H1 (cell line): ENCODE measurements around the gene DTL. TPM values are rescaled to one million over a fixed set of nuclear protein-coding genes. Genes with fewer than 3 reads are reported as not detected.

Experiments used
- CTCF ChIA-PET: fragments of 300-600 bp; sonication (Branson Sonifier 250); formaldehyde crosslinking; loops from one replicate; lab custom pipeline; 2021; ENCODE audit not compliant: partially characterized antibody; lab: Charles Lee
- POLR2A ChIA-PET: fragments of 300-600 bp; sonication (Branson Sonifier 250); formaldehyde crosslinking; loops from one replicate; lab custom pipeline; 2021; ENCODE audit warnings: inconsistent platforms; ENCODE audit not compliant: partially characterized antibody; lab: Charles Lee
- DNase-seq, 2 experiments: peaks; one replicate each; pipeline versions ENCODE4 v3.0.0 to v3.0.0-alpha.2; 2010 to 2022; ENCODE audit warnings: low spot score in 2 of 2, low read depth in 1 of 2, mixed read lengths in 1 of 2
- FAIRE-seq: peaks from 2 replicates; lab custom pipeline; 2011; peaks lifted over from hg19 to GRCh38; lab: Jason Lieb, UNC
- H2AFZ ChIP-seq: 2 replicates; pipeline ENCODE4 v1.8.1; 2012; ENCODE audit warnings: low read length, inconsistent platforms
- H2AK5ac ChIP-seq: 2 replicates; pipeline ENCODE4 v1.6.1; 2013; ENCODE audit warnings: low read depth, low read length
- H2BK120ac ChIP-seq: replicated peaks from 2 replicates; pipeline ENCODE3; 2013; ENCODE audit warnings: low read depth, low read length, inconsistent platforms
- H2BK12ac ChIP-seq: 2 replicates; pipeline ENCODE4 v1.6.1; 2013; ENCODE audit warnings: low read depth, low read length
- H2BK15ac ChIP-seq: 2 replicates; pipeline ENCODE4 v1.6.1; 2013; ENCODE audit warnings: low read length
- H2BK20ac ChIP-seq: 2 replicates; pipeline ENCODE4 v1.6.1; 2013; ENCODE audit warnings: low read length
- H2BK5ac ChIP-seq: 2 replicates; pipeline ENCODE4 v1.6.1; 2013; ENCODE audit warnings: low read depth, low read length
- H3K14ac ChIP-seq: 2 replicates; pipeline ENCODE4 v1.6.1; 2013; ENCODE audit warnings: inconsistent platforms; ENCODE audit not compliant: insufficient read length
- H3K18ac ChIP-seq: 2 replicates; pipeline ENCODE4 v1.6.1; 2013; ENCODE audit warnings: low read length; ENCODE audit errors: extremely low read depth
- H3K23ac ChIP-seq: 2 replicates; pipeline ENCODE4 v1.6.1; 2013; ENCODE audit warnings: inconsistent platforms; ENCODE audit not compliant: insufficient read length
- H3K23me2 ChIP-seq: 2 replicates; pipeline ENCODE4 v1.6.1; 2013; ENCODE audit warnings: low read depth, low read length
- H3K27ac ChIP-seq: 2 replicates; pipeline ENCODE4 v1.6.1; 2011; ENCODE audit warnings: low read depth, low read length, inconsistent platforms
- H3K27me3 ChIP-seq, 4 experiments: replicated peaks in 1 of 4; 1 replicate in 1 of 4; 2 replicates in 3 of 4; pipeline versions ENCODE4 v1.6.1 to v1.8.1; 2011 to 2013; ENCODE audit warnings: low read length in 3 of 4, mild to moderate bottlenecking in 3 of 4, inconsistent platforms in 2 of 4, mixed read lengths in 2 of 4, moderate library complexity in 1 of 4; ENCODE audit not compliant: control insufficient read depth in 3 of 4, insufficient read depth in 3 of 4; ENCODE audit errors: extremely low read depth in 1 of 4
- H3K36me3 ChIP-seq, 4 experiments: 2 replicates each; pipeline versions ENCODE4 v1.6.1 to v1.8.1; 2011 to 2013; ENCODE audit warnings: mild to moderate bottlenecking in 4 of 4, low read length in 3 of 4, moderate library complexity in 2 of 4, control low read depth in 1 of 4, inconsistent platforms in 1 of 4; ENCODE audit not compliant: insufficient read depth in 4 of 4, control insufficient read depth in 2 of 4
- H3K4ac ChIP-seq: replicated peaks from 2 replicates; pipeline ENCODE3; 2013; ENCODE audit warnings: low read length, low read depth, mixed read lengths, inconsistent platforms; ENCODE audit not compliant: insufficient read length
- H3K4me1 ChIP-seq, 4 experiments: replicated peaks in 1 of 4; 1 replicate in 1 of 4; 2 replicates in 3 of 4; pipeline versions ENCODE4 v1.6.1 to v1.8.1; 2011 to 2013; ENCODE audit warnings: low read length in 3 of 4, inconsistent platforms in 2 of 4, mixed read lengths in 1 of 4; ENCODE audit not compliant: insufficient read depth in 4 of 4, control insufficient read depth in 3 of 4
- H3K4me2 ChIP-seq, 2 experiments: 2 replicates each; pipeline versions ENCODE4 v1.6.1 to v1.8.1; 2011 to 2013; ENCODE audit warnings: low read depth in 2 of 2, low read length in 2 of 2, control low read depth in 1 of 2, inconsistent platforms in 1 of 2, mild to moderate bottlenecking in 1 of 2; ENCODE audit not compliant: insufficient read depth in 1 of 2
- H3K4me3 ChIP-seq, 4 experiments: fragments of 200-600, 300-600 bp in 1 of 4; sonication (generic), shearing (Covaris generic), sonication (Bioruptor Twin) in 1 of 4; 2 replicates each; pipeline versions ENCODE4 v1.5.1 to v1.8.1; 2011 to 2016; ENCODE audit warnings: low read length in 4 of 4, low read depth in 3 of 4, control low read depth in 2 of 4, inconsistent platforms in 2 of 4, mild to moderate bottlenecking in 2 of 4, mixed read lengths in 1 of 4, moderate library complexity in 1 of 4; ENCODE audit not compliant: insufficient read depth in 2 of 4; ENCODE audit errors: extremely low read depth in 1 of 4
- H3K56ac ChIP-seq: replicated peaks from 2 replicates; pipeline ENCODE3; 2013; ENCODE audit warnings: low read depth, mild to moderate bottlenecking, mixed read lengths, low read length, inconsistent platforms; ENCODE audit not compliant: insufficient read length
- H3K79me1 ChIP-seq: 2 replicates; pipeline ENCODE4 v1.6.1; 2013; ENCODE audit warnings: low read depth, low read length, control low read depth
- H3K79me2 ChIP-seq, 2 experiments: 2 replicates each; pipeline versions ENCODE4 v1.6.1 to v1.8.1; 2012 to 2013; ENCODE audit warnings: low read length in 2 of 2, mild to moderate bottlenecking in 2 of 2, inconsistent platforms in 1 of 2; ENCODE audit not compliant: insufficient read depth in 2 of 2, control insufficient read depth in 1 of 2
- H3K9ac ChIP-seq, 4 experiments: replicated peaks in 1 of 4; 1 replicate in 1 of 4; 2 replicates in 3 of 4; pipeline versions ENCODE4 v1.6.1 to v1.8.1; 2011 to 2013; ENCODE audit warnings: low read depth in 3 of 4, low read length in 3 of 4, control low read depth in 2 of 4, mild to moderate bottlenecking in 2 of 4, moderate library complexity in 2 of 4, inconsistent platforms in 1 of 4; ENCODE audit errors: extremely low read depth in 1 of 4
- H3K9me3 ChIP-seq, 2 experiments: 2 replicates each; pipeline versions ENCODE4 v1.6.1 to v1.8.1; 2012 to 2013; ENCODE audit warnings: mild to moderate bottlenecking in 2 of 2, moderate library complexity in 2 of 2, control low read depth in 1 of 2, inconsistent platforms in 1 of 2, low read depth in 1 of 2, low read length in 1 of 2, mixed read lengths in 1 of 2; ENCODE audit not compliant: insufficient read depth in 2 of 2
- H4K20me1 ChIP-seq, 2 experiments: replicated peaks in 1 of 2; 2 replicates each; pipeline versions ENCODE3 to v1.8.1; 2011 to 2013; ENCODE audit warnings: inconsistent platforms in 2 of 2, low read length in 2 of 2, mild to moderate bottlenecking in 1 of 2; ENCODE audit not compliant: insufficient read depth in 2 of 2, control insufficient read depth in 1 of 2
- H4K5ac ChIP-seq: 2 replicates; pipeline ENCODE4 v1.6.1; 2013; ENCODE audit warnings: low read length, low read depth, mixed read lengths, inconsistent platforms; ENCODE audit not compliant: insufficient read length
- H4K8ac ChIP-seq: 2 replicates; pipeline ENCODE4 v1.8.0; 2013; ENCODE audit warnings: mild to moderate bottlenecking, moderate library complexity, low read length, inconsistent platforms; ENCODE audit not compliant: insufficient read depth; ENCODE audit errors: extremely low read depth
- H4K91ac ChIP-seq: replicated peaks from 2 replicates; pipeline ENCODE3; 2013; ENCODE audit warnings: low read length, mixed read lengths, inconsistent platforms; ENCODE audit not compliant: insufficient read length
- BACH1 ChIP-seq: IDR thresholded peaks from 2 replicates; pipeline ENCODE4 v1.6.1; 2012; ENCODE audit warnings: low read length, improper control_type of control experiment
- CTBP2 ChIP-seq: IDR thresholded peaks from 2 replicates; pipeline ENCODE4 v1.7.0; 2011; ENCODE audit warnings: borderline replicate concordance, mild to moderate bottlenecking, moderate library complexity, mixed read lengths, low read length; ENCODE audit not compliant: insufficient read depth, insufficient read length
- EZH2 ChIP-seq: fragments of 200-600 bp; sonication (generic); IDR thresholded peaks from 2 replicates; pipeline ENCODE4 v1.7.1; 2012; ENCODE audit warnings: low read depth, mild to moderate bottlenecking, moderate library complexity, low read length, inconsistent platforms; ENCODE audit not compliant: severe bottlenecking
- JUND ChIP-seq: IDR thresholded peaks from 2 replicates; pipeline ENCODE4 v1.6.1; 2011; ENCODE audit warnings: mild to moderate bottlenecking, improper control_type of control experiment, low read length
- KDM4A ChIP-seq: IDR thresholded peaks from one replicate; pipeline ENCODE4 v1.7.1; 2012; ENCODE audit warnings: low read depth, mild to moderate bottlenecking, moderate library complexity, low read length, inconsistent platforms; ENCODE audit not compliant: severe bottlenecking
- KDM5A ChIP-seq: fragments of 200-600 bp; IDR thresholded peaks from 2 replicates; pipeline ENCODE4 v1.7.1; 2012; ENCODE audit warnings: mild to moderate bottlenecking, low read length, inconsistent platforms, mixed read lengths
- NANOG ChIP-seq: IDR thresholded peaks from 2 replicates; pipeline ENCODE4 v1.6.1; 2011; ENCODE audit warnings: low read length, low read depth, mild to moderate bottlenecking, inconsistent platforms; ENCODE audit not compliant: insufficient read depth, poor library complexity, severe bottlenecking
- POU5F1 ChIP-seq: IDR thresholded peaks from 2 replicates; pipeline ENCODE4 v1.6.1; 2011; ENCODE audit warnings: low read depth, mild to moderate bottlenecking, low read length, moderate library complexity
- RAD21 ChIP-seq, 2 experiments: IDR thresholded peaks in 1 of 2; conservative IDR thresholded peaks in 1 of 2; 2 replicates each; pipeline ENCODE4 v1.6.1; 2011; ENCODE audit warnings: low read depth in 2 of 2, low read length in 2 of 2, improper control_type of control experiment in 1 of 2, inconsistent platforms in 1 of 2, mild to moderate bottlenecking in 1 of 2, moderate library complexity in 1 of 2
- RFX5 ChIP-seq: IDR thresholded peaks from 2 replicates; pipeline ENCODE4 v1.6.1; 2011; ENCODE audit warnings: low read depth, low read length, improper control_type of control experiment, borderline replicate concordance
- RXRA ChIP-seq: IDR thresholded peaks from 2 replicates; pipeline ENCODE4 v1.6.1; 2011; ENCODE audit warnings: low read depth, mild to moderate bottlenecking, low read length, moderate library complexity; ENCODE audit not compliant: insufficient read depth
- SIN3A ChIP-seq, 2 experiments: IDR thresholded peaks in 1 of 2; conservative IDR thresholded peaks in 1 of 2; 2 replicates each; pipeline ENCODE4 v1.6.1; 2011 to 2012; ENCODE audit warnings: low read length in 2 of 2, improper control_type of control experiment in 1 of 2, low read depth in 1 of 2, mild to moderate bottlenecking in 1 of 2
- SRF ChIP-seq: IDR thresholded peaks from 2 replicates; pipeline ENCODE4 v1.6.1; 2011; ENCODE audit warnings: mild to moderate bottlenecking, low read depth, low read length, moderate library complexity
- WGBS, 2 experiments: shearing (Covaris generic) in 1 of 2; methylation state at CpG; one replicate each; pipeline versions ENCODE4 v1.1.6 to v1.1.7; 2013 to 2015; ENCODE audit warnings: low lambda C conversion rate in 2 of 2, mixed read lengths in 2 of 2, inconsistent platforms in 1 of 2, low coverage in 1 of 2, missing lambda C conversion rate in 1 of 2; ENCODE audit not compliant: insufficient replicate concordance in 2 of 2, insufficient coverage in 1 of 2, insufficient read length in 1 of 2; ENCODE audit errors: extremely low coverage in 1 of 2, missing lambda C conversion rate in 1 of 2; 5-methylcytosine and 5-hydroxymethylcytosine counted together
- polyA plus RNA-seq, 7 experiments: library from polyadenylated mRNA; depleted of rRNA in 3 of 7; stranded (reverse) in 5 of 7; unstranded in 2 of 7; fragments of >200 nt in 5 of 7; fragments of 200-250 nt in 2 of 7; gene quantifications; 1 replicate in 5 of 7; 2 replicates in 1 of 7; 4 replicates in 1 of 7; pipeline versions ENCODE4 v1.2.1 to v1.2.3, GENCODE V29; 2011 to 2013; ENCODE audit warnings: missing spikeins in 2 of 7, mixed read lengths in 2 of 7
- total RNA-seq: library from RNA; stranded (reverse); fragmentation: NEBNext Ultra II Directional; extraction: Animal tissue kit (Norgen Biotek cat#: 25700); gene quantifications from 2 replicates; pipeline ENCODE4 v1.2.1, GENCODE V29; 2021

Gene DTL
- total and polyA plus RNA-seq, 2 of the 8 experiments (the other 6 are each of a cell fraction or from before 2014, with no cell fraction given): 36.0 to 46.9 TPM

- no peak overlapping the region for H2BK5ac ChIP-seq
- no peaks in the 10 kb centered on the region for H3K23me2 ChIP-seq
- no peak overlapping the region for H3K27ac ChIP-seq
- H2AFZ ChIP-seq: no peak overlapping the region
- H3K56ac ChIP-seq: no peak overlapping the region
- no peak overlapping the region for H2BK20ac ChIP-seq
- no peak overlapping the region for H4K8ac ChIP-seq
- POLR2A ChIA-PET: interaction anchor here (1.8 kb wide), 1 partner anchor 14 kb away, joined by 6 read pairs; the partner anchor contains the start of genes DTL and INTS7
- no peak overlapping the region for H3K23ac ChIP-seq
- FAIRE-seq (no peak), DNase-seq (no peak)
- no peak overlapping the region for H3K4me2 ChIP-seq
- CTCF ChIA-PET: interaction anchor here (2.2 kb wide), 1 partner anchor 14 kb away, joined by 9 read pairs; the partner anchor contains the start of genes DTL and INTS7
- H4K5ac ChIP-seq: no peak overlapping the region
- H2BK15ac ChIP-seq: no peak overlapping the region
- H3K9ac ChIP-seq: no peak overlapping the region
- H3K4ac ChIP-seq: no peak overlapping the region
- H2BK12ac ChIP-seq: no peak overlapping the region
- H3K79me1 ChIP-seq: no peaks in the 10 kb centered on the region
- H2BK120ac ChIP-seq: no peak overlapping the region
- H2AK5ac ChIP-seq: no peak overlapping the region
- no peaks in the 10 kb centered on the region for H4K20me1 ChIP-seq
- H3K79me2 ChIP-seq: peaks cover 0 to 37% of the 10 kb centered on the region in 2 experiments; a peak in 2 of 4 replicates
- no peak overlapping the region for H3K14ac ChIP-seq
- no peak overlapping the region for H3K4me3 ChIP-seq
- H3K9me3 ChIP-seq: peaks cover 5 to 8% of the 10 kb centered on the region in 2 experiments; a peak in 3 of 4 replicates
- H4K91ac ChIP-seq: no peak overlapping the region
- H3K4me1 ChIP-seq: no peaks in the 10 kb centered on the region
- H3K36me3 ChIP-seq: peaks cover 0 to 18% (median 7%) of the 10 kb centered on the region in 4 experiments; a peak in 6 of 8 replicates
- no peaks in the 10 kb centered on the region for H3K27me3 ChIP-seq
- H3K18ac ChIP-seq: no peak overlapping the region
- WGBS, 2 experiments: 88% methylated on average over 2 of the region's 2 CpGs; no CpG with 5 or more reads in 1 of the 2 experiments
- TF ChIP-seq SRF: no peak
- no peak for TF ChIP-seq NANOG
- no peak for TF ChIP-seq EZH2
- TF ChIP-seq CTBP2: no peak
- TF ChIP-seq JUND: no peak
- TF ChIP-seq RXRA: no peak
- TF ChIP-seq KDM4A: no peak
- no peak for TF ChIP-seq SIN3A (conservative IDR thresholded peaks at IDR 0.05 in 1 of 2, IDR thresholded peaks at IDR 0.05 in 1 of 2; ENCODE audit: low read depth in 1 of 2, low read length in 2 of 2)
- no peak for TF ChIP-seq POU5F1
- no peak for TF ChIP-seq RAD21 (IDR thresholded peaks at IDR 0.05 in 1 of 2, conservative IDR thresholded peaks at IDR 0.05 in 1 of 2; ENCODE audit: low read depth in 2 of 2, low read length in 2 of 2)
- TF ChIP-seq RFX5: no peak
- TF ChIP-seq BACH1: no peak
- no peak for TF ChIP-seq KDM5A
Measured at GRCh38 chr1:212020975-212021374, 14.6 kb upstream of the DTL start.
